Activated T-cell treated with anti-CD3 and anti-CD28 coated beads, Interleukin-2, amount 50 U/mL, for 4 hours (primary cell): ENCODE results near the gene TMEM132D. TPM values are rescaled to one million over a fixed set of nuclear protein-coding genes. Genes with fewer than 3 reads are reported as not detected.
"Not testable (repeated sequence)": the region's sequence is repeated elsewhere in the genome, so short reads cannot be mapped to it uniquely, and the experiment has no call there.

Experiments
- ATAC-seq, 2 donors: fragments of 200-7000 bp; cut with Tn5 transposase; one replicate each; pipeline ENCODE4 v1.10.0; 2021
- DNase-seq: peaks from one replicate; pipeline ENCODE4 v3.0.0-alpha.2; 2020
- H3K27me3 Mint-ChIP-seq: one replicate; pipeline ENCODE4 v1.8.0; 2021; ENCODE audit warnings: low read depth, mixed read lengths
- H3K36me3 Mint-ChIP-seq: one replicate; pipeline ENCODE4 v1.8.0; 2022; ENCODE audit warnings: mixed read lengths; ENCODE audit not compliant: insufficient read depth
- H3K4me1 Mint-ChIP-seq: one replicate; pipeline ENCODE4 v1.8.0; 2021; ENCODE audit warnings: low read depth, mixed read lengths
- H3K4me3 Mint-ChIP-seq: one replicate; pipeline ENCODE4 v1.8.0; 2021; ENCODE audit warnings: mild to moderate bottlenecking, moderate library complexity, mixed read lengths
- H3K9me3 Mint-ChIP-seq: one replicate; pipeline ENCODE4 v1.8.0; 2021; ENCODE audit warnings: mixed read lengths
- total RNA-seq, 3 donors: library from RNA; stranded (reverse); gene quantifications; one replicate each; pipeline ENCODE4 v1.2.1, GENCODE V29; 2021

Gene TMEM132D
- total RNA-seq, 3 donors from 2014 or later: not detected

DNA sequence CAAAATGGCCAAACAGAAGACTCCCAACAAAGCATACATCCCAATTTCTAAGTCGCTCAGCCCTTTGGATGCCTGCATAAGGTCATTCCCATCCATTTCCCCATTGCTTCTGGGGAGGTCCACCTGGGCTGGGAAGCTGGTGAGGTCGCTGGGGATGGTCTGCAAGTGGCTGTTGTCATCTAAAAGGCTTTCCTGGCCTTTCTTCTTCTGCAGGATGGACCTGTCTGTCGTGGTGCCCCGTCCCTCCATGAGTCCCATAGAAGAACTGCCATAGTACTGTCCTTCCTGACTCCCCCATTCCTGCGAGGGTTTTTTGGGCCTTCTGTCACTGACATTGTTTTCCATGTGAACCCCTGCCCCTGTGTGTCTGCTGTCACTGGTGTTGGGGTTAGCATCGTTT is 829.4 kb downstream of the TMEM132D start:
- DNase-seq: no peak
- H3K36me3 Mint-ChIP-seq: no peaks in the 10 kb centered on the region
- no peak overlapping the region for H3K4me3 Mint-ChIP-seq
- H3K27me3 Mint-ChIP-seq: no peaks in the 10 kb centered on the region
- no peak for ATAC-seq
- no peaks in the 10 kb centered on the region for H3K4me1 Mint-ChIP-seq
- peaks cover 4% of the 10 kb centered on the region for H3K9me3 Mint-ChIP-seq

DNA sequence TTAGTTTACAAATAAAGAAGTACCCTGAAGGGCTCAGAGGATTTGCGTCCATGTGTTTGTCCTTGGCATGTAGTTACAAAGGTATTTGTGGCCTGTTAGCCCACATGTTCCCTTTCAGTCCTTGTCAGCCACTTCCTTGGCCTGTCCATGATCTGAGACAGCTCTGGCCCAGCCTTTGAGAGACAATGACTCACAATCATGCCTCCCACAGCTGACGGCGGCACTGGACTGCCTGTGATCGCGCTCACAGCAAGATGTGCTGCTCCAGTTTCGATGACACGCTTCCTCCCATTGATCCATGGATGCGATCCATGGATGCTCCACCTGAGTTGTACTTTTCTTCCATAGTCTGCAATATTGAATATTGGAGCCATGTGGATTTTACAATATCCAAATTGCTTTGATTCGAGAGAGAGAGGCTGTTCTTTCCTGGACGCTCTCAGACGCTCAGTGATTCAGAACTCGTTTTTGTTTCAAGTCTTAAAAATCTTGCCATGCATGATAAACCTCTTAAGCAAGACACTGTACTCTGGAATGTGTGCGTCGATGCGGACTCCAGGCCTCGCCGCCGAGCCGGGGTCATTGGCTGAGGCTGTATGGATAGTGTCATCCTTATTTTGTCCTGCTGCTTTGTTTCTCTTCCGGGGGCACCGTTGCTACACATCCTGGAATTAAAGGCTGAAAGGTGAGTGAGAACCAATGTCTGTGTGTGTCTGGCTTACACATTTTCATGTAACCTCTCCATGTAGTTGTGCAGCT is 830.5 kb downstream of the TMEM132D start:
- peaks cover 4% of the 10 kb centered on the region for H3K9me3 Mint-ChIP-seq
- ATAC-seq (no peak), DNase-seq (no peak)
- H3K36me3 Mint-ChIP-seq: no peaks in the 10 kb centered on the region
- no peaks in the 10 kb centered on the region for H3K4me1 Mint-ChIP-seq
- H3K4me3 Mint-ChIP-seq: no peak overlapping the region
- no peaks in the 10 kb centered on the region for H3K27me3 Mint-ChIP-seq

- Mint-ChIP-seq H3K9me3 (peaks cover 4% of the 10 kb centered on the region), H3K4me1 (no peaks in the 10 kb centered on the region), H3K27me3 (no peaks in the 10 kb centered on the region), H3K4me3 (no peak overlapping the region), H3K36me3 (no peaks in the 10 kb centered on the region)
- DNase-seq (no peak), ATAC-seq (no peak)
Measured at GRCh38 chr12:129071362-129071761, 832.5 kb downstream of the TMEM132D start.

GRCh38 chr12:129069886-129070285 is 833.9 kb downstream of the TMEM132D start:
- Mint-ChIP-seq H3K27me3 (no peaks in the 10 kb centered on the region), H3K9me3 (peaks cover 4% of the 10 kb centered on the region), H3K4me3 (no peak overlapping the region), H3K36me3 (no peaks in the 10 kb centered on the region), H3K4me1 (no peaks in the 10 kb centered on the region)
- ATAC-seq: no peak
- no peak for DNase-seq

- Mint-ChIP-seq H3K27me3 (no peaks in the 10 kb centered on the region), H3K4me1 (no peaks in the 10 kb centered on the region), H3K36me3 (no peaks in the 10 kb centered on the region), H3K9me3 (peaks cover 4% of the 10 kb centered on the region), H3K4me3 (no peak overlapping the region)
- no peak for ATAC-seq
- no peak for DNase-seq
Measured at GRCh38 chr12:129068684-129069083, 835.1 kb downstream of the TMEM132D start.

DNA sequence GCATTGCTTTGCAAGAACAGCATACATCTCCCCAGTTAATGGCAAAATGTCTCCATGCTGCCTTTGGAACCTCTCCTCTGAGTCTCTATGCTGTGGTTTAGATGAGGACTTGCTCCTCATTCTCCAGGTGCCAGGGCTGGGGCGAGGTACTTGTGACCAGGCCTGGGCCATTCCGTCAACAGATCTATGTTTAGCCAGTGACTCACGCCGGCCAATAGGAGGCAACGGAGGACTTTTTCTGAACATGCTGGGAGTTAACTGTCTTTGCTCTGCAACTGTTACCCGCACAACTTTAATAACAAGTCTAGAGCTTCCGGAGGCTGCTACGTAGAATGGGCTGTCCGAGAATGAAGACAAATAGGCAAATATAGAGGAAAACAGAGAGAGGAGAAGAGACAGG is 836.3 kb downstream of the TMEM132D start:
- DNase-seq (no peak), ATAC-seq (no peak)
- no peaks in the 10 kb centered on the region for H3K9me3 Mint-ChIP-seq
- H3K4me1 Mint-ChIP-seq: no peaks in the 10 kb centered on the region
- no peaks in the 10 kb centered on the region for H3K27me3 Mint-ChIP-seq
- no peak overlapping the region for H3K4me3 Mint-ChIP-seq
- H3K36me3 Mint-ChIP-seq: no peaks in the 10 kb centered on the region

GRCh38 chr12:129064209-129064855 is 839.5 kb downstream of the TMEM132D start:
- H3K36me3 Mint-ChIP-seq: no peaks in the 10 kb centered on the region
- DNase-seq (no peak), ATAC-seq (no peak)
- no peaks in the 10 kb centered on the region for H3K4me1 Mint-ChIP-seq
- no peaks in the 10 kb centered on the region for H3K27me3 Mint-ChIP-seq
- H3K9me3 Mint-ChIP-seq: no peaks in the 10 kb centered on the region
- H3K4me3 Mint-ChIP-seq: no peak overlapping the region

DNA sequence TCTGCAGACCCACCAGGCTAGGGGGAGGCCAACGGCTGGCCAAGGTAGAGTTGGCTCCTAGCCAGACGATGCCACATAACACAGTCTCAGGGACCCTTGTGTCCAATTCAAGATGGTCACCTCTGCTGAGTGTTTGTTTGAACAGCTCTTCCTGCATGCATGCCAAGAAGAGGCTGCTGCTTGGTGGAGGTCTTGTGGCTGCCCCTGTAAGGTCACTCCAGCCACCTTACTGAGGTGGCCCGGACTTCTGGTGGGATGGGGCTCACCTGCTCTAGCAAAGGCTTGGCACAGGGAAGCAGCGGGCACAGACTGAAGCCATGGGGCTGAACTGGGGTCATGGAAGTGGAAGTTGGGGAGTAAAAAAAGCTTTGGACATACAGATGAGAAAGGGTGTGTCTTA is 840.2 kb downstream of the TMEM132D start:
- no peaks in the 10 kb centered on the region for H3K4me1 Mint-ChIP-seq
- H3K27me3 Mint-ChIP-seq: no peaks in the 10 kb centered on the region
- DNase-seq (no peak), ATAC-seq (no peak)
- no peak overlapping the region for H3K4me3 Mint-ChIP-seq
- no peaks in the 10 kb centered on the region for H3K9me3 Mint-ChIP-seq
- no peaks in the 10 kb centered on the region for H3K36me3 Mint-ChIP-seq

DNA sequence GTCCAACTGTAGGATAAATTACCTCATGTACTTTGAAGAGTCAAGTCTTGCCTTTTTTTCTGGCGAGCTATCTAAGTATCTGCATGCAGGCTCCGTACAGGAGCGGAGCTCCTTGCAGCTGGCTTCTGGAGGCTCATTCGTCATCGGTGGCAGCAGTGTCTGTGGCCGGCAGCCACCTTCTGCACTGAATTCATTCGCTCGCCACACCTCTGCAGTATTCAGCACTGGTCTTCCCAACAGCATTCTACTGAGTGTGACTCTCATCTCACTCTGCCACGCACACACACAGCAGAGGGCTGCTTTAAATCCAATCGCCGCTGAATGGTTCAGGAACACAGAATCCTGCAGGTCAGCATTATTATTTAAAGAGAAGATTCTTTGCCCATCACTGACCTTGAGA is 850.6 kb downstream of the TMEM132D start:
- ATAC-seq (no peak), DNase-seq (no peak)
- Mint-ChIP-seq H3K9me3 (no peaks in the 10 kb centered on the region), H3K4me3 (no peak overlapping the region), H3K4me1 (no peaks in the 10 kb centered on the region), H3K36me3 (no peaks in the 10 kb centered on the region), H3K27me3 (no peaks in the 10 kb centered on the region)

- H3K36me3 Mint-ChIP-seq: no peaks in the 10 kb centered on the region
- no peak for ATAC-seq
Measured at GRCh38 chr12:129052373-129052772, 851.5 kb downstream of the TMEM132D start.

DNA sequence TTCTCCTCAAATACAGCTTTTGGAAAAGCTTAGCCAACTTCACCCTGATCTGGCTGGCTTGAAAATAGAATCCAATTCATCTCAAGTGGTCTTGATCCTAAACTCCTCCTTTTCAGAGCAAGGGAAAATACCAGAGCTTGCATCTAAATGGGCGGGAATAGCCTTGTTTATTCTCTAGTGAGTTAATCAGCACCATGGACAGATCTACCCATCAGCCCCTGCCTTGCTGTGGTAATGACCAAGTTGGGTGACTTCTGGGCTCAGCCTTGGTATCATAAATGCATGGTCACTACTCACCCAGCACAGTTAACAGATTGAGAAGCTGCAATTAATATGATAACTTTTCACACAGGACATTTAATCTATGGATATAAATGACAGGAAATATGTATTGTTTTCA is 853.9 kb downstream of the TMEM132D start:
- Mint-ChIP-seq H3K9me3 (no peaks in the 10 kb centered on the region), H3K4me1 (no peaks in the 10 kb centered on the region), H3K27me3 (no peaks in the 10 kb centered on the region), H3K36me3 (no peaks in the 10 kb centered on the region), H3K4me3 (no peak overlapping the region)
- no peak for ATAC-seq
- DNase-seq: no peak

More at GRCh38 chr12:129052373-129052772, 851.5 kb downstream of the TMEM132D start:
- H3K9me3 Mint-ChIP-seq: no peaks in the 10 kb centered on the region
- DNase-seq: no peak
- no peaks in the 10 kb centered on the region for H3K4me1 Mint-ChIP-seq
- H3K27me3 Mint-ChIP-seq: no peaks in the 10 kb centered on the region
- no peak overlapping the region for H3K4me3 Mint-ChIP-seq

DNA sequence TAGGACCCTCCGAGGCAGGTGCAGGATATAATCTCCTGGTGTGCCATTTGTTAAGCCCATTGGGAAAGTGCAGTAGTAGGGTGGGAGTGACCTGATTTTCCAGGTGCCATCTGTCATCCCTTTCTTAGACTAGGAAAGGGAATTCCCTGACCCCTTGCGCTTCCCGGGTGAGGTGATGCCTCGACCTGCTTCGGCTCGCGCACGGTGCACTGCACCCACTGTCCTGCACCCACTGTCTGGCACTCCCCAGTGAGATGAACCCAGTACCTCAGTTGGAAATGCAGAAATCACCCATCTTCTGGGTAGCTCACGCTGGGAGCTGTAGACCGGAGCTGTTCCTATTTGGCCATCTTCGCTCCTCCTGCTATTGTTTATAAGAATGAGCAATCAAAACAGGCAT is 860.5 kb downstream of the TMEM132D start:
- H3K4me3 Mint-ChIP-seq, H3K36me3 Mint-ChIP-seq, ATAC-seq, H3K9me3 Mint-ChIP-seq, H3K4me1 Mint-ChIP-seq, DNase-seq, H3K27me3 Mint-ChIP-seq: not testable (repeated sequence)

DNA sequence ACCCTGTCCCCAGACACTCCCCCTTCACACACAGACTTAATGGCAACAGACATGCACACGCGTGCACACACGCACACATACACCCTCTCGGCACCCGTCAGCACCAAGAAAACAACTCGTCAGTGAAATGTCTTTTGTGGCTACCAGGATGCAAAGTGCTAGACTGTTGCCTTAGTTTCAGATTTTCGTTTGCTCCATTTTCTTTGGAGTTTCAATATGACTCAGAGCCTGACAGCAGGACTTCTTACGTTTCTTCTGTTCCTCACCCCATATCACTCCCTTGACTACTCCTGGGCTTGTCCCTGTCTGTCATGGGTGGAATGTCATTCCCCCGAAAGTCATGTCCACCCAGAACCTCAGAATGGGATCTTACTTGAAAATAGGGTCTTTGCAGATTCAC is 867.7 kb downstream of the TMEM132D start:
- no peaks in the 10 kb centered on the region for H3K36me3 Mint-ChIP-seq
- no peaks in the 10 kb centered on the region for H3K27me3 Mint-ChIP-seq
- H3K9me3 Mint-ChIP-seq: peaks cover 4% of the 10 kb centered on the region
- H3K4me3 Mint-ChIP-seq: no peak overlapping the region
- H3K4me1 Mint-ChIP-seq: no peaks in the 10 kb centered on the region
- DNase-seq: no peak
- ATAC-seq: no peak

- H3K36me3 Mint-ChIP-seq: no peaks in the 10 kb centered on the region
- no peak for DNase-seq
- peaks cover 4% of the 10 kb centered on the region for H3K9me3 Mint-ChIP-seq
- no peaks in the 10 kb centered on the region for H3K27me3 Mint-ChIP-seq
- no peaks in the 10 kb centered on the region for H3K4me1 Mint-ChIP-seq
- ATAC-seq: no peak
- no peak overlapping the region for H3K4me3 Mint-ChIP-seq
Measured at GRCh38 chr12:129034558-129035289, 869.1 kb downstream of the TMEM132D start.

DNA sequence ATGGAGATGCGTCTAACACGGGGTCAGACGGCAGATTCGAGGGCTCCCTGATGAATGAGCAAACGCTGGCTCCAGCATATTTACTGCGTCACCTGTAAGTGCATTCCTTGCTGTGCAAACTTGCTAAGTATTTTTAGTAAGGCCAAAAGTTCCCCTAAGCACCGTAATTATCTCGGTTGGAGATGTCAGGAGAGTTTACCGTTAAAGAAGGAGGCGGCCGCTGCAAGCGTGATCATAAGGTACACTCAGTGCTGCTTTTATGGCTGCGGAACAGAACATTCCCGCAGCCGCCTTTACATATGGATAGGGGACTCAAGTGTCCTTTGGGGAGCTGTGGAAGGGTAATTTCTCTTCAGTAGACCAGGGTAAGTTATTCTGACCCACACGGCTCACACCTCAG is 875.0 kb downstream of the TMEM132D start:
- Mint-ChIP-seq H3K27me3 (no peaks in the 10 kb centered on the region), H3K9me3 (peaks cover 5% of the 10 kb centered on the region), H3K4me1 (no peaks in the 10 kb centered on the region), H3K4me3 (no peak overlapping the region), H3K36me3 (no peaks in the 10 kb centered on the region)
- no peak for DNase-seq
- no peak for ATAC-seq
